K562 (cell line): ENCODE measurements around the gene RPL38. TPM values are rescaled to one million over a fixed set of nuclear protein-coding genes. Genes with fewer than 3 reads are reported as not detected.

ENCODE experiments used
- CXXC5 ChIP-seq: fragments of 250-450 bp; sonication (Bioruptor Pico); IDR thresholded peaks from 2 replicates; pipeline ENCODE4 v1.8.0; 2022; ENCODE audit warnings: inconsistent platforms, mild to moderate bottlenecking, moderate library complexity
- FOXK1 ChIP-seq: sonication (generic); formaldehyde crosslinking; IDR thresholded peaks from 2 replicates; pipeline ENCODE4 v1.8.0; 2022; ENCODE audit warnings: missing genetic modification reagents, mild to moderate bottlenecking, borderline replicate concordance
- HDAC3 ChIP-seq: fragments of 450-650 bp; IDR thresholded peaks from 2 replicates; pipeline ENCODE4 v1.6.1; 2018; ENCODE audit warnings: borderline replicate concordance, mild to moderate bottlenecking, moderate library complexity; ENCODE audit not compliant: partially characterized antibody
- HNRNPH1 ChIP-seq: fragments of 200-400 bp; formaldehyde crosslinking; optimal IDR thresholded peaks from 2 replicates; pipeline ENCODE3; 2017; ENCODE audit warnings: low read depth, mild to moderate bottlenecking, low read length, moderate library complexity
- MCM3 ChIP-seq: fragments of 450-650 bp; IDR thresholded peaks from 2 replicates; pipeline ENCODE4 v1.6.1; 2016
- PHB ChIP-seq: fragments of 250-450 bp; sonication (Bioruptor Pico); IDR thresholded peaks from 2 replicates; pipeline ENCODE4 v1.5.0; 2021
- POLR2AphosphoS5 ChIP-seq: IDR thresholded peaks from 2 replicates; pipeline ENCODE4 v1.6.1; 2011; ENCODE audit warnings: mild to moderate bottlenecking, low read depth, low read length, moderate library complexity; ENCODE audit not compliant: control insufficient read depth, insufficient read depth
- SIX5 ChIP-seq, 2 experiments: IDR thresholded peaks; 2 replicates each; pipeline ENCODE4 v1.6.1; 2011; ENCODE audit warnings: low read length in 2 of 2, borderline replicate concordance in 1 of 2, low read depth in 1 of 2, mild to moderate bottlenecking in 1 of 2, moderate library complexity in 1 of 2; ENCODE audit not compliant: insufficient read depth in 1 of 2
- SMAD2 ChIP-seq: fragments of 150-350 bp; IDR thresholded peaks from 2 replicates; pipeline ENCODE4 v1.6.1; 2014; ENCODE audit warnings: low read depth, mild to moderate bottlenecking, low read length
- SMAD4 ChIP-seq: fragments of 250-450 bp; sonication (Bioruptor Pico); conservative IDR thresholded peaks from 2 replicates; pipeline ENCODE4 v1.8.0; 2021; ENCODE audit warnings: inconsistent platforms, mild to moderate bottlenecking, moderate library complexity
- SP1 ChIP-seq: sonication (generic); formaldehyde crosslinking; IDR thresholded peaks from 2 replicates; pipeline ENCODE4 v1.8.1; 2022; ENCODE audit warnings: mild to moderate bottlenecking, missing genetic modification reagents
- ZBTB33 ChIP-seq: sonication (generic); formaldehyde crosslinking; IDR thresholded peaks from 2 replicates; pipeline ENCODE4 v1.8.1; 2023; ENCODE audit warnings: mild to moderate bottlenecking, missing genetic modification reagents
- ZBTB8A ChIP-seq: fragments of 450-650 bp; IDR thresholded peaks from 2 replicates; pipeline ENCODE4 v1.6.1; 2018; ENCODE audit warnings: mild to moderate bottlenecking, moderate library complexity; ENCODE audit not compliant: partially characterized antibody
- ZFP91 ChIP-seq: sonication (generic); formaldehyde crosslinking; IDR thresholded peaks from 2 replicates; pipeline ENCODE4 v1.8.0; 2022; ENCODE audit warnings: mild to moderate bottlenecking, missing genetic modification reagents
- ZFX ChIP-seq: sonication (generic); formaldehyde crosslinking; IDR thresholded peaks from 2 replicates; pipeline ENCODE4 v1.8.0; 2022; ENCODE audit warnings: mild to moderate bottlenecking, missing genetic modification reagents, moderate library complexity
- ZNF121 ChIP-seq: sonication (generic); formaldehyde crosslinking; conservative IDR thresholded peaks from 2 replicates; pipeline ENCODE4 v1.8.0; 2022; ENCODE audit warnings: missing genetic modification reagents
- ZNF224 ChIP-seq: sonication (generic); formaldehyde crosslinking; IDR thresholded peaks from 2 replicates; pipeline ENCODE4 v1.8.0; 2022; ENCODE audit warnings: mild to moderate bottlenecking, missing genetic modification reagents
- ZNF253 ChIP-seq: fragments of 250-450 bp; sonication (Bioruptor Pico); conservative IDR thresholded peaks from 2 replicates; pipeline ENCODE4 v1.6.1; 2021; ENCODE audit warnings: mild to moderate bottlenecking
- ZNF696 ChIP-seq: fragments of 250-450 bp; sonication (Bioruptor Pico); conservative IDR thresholded peaks from 2 replicates; pipeline ENCODE4 v1.4.0; 2020; ENCODE audit warnings: mild to moderate bottlenecking, moderate library complexity
- ZZZ3 ChIP-seq: fragments of 450-650 bp; IDR thresholded peaks from 2 replicates; pipeline ENCODE4 v1.6.1; 2016; ENCODE audit warnings: antibody characterized with exemption, mild to moderate bottlenecking, moderate library complexity
- polyA plus RNA-seq, 8 experiments: library from polyadenylated mRNA; depleted of rRNA in 4 of 8; stranded (reverse) in 5 of 8; unstranded in 3 of 8; fragments of >200 nt; fragmentation: Nextera tagmentation in 2 of 8; fragmentation: Illumina TruSeq in 1 of 8; extraction: Ambion mirVana in 2 of 8; extraction: Trizol in 1 of 8; gene quantifications; 2 replicates each; pipeline versions ENCODE4 v1.2.1 to v1.2.3, GENCODE V29; 2011 to 2014; ENCODE audit warnings: inconsistent platforms in 1 of 8, missing spikeins in 1 of 8
- total RNA-seq, 7 experiments: library from RNA; depleted of rRNA in 6 of 7; stranded (reverse); fragments of >200 nt in 6 of 7; fragmentation: Illumina TruSeq in 2 of 7; extraction: Trizol in 2 of 7; gene quantifications; 2 replicates each; pipeline versions ENCODE4 v1.2.1 to v1.2.3, GENCODE V29; 2011 to 2021; ENCODE audit warnings: low replicate concordance in 1 of 7
- TF ChIP-seq, protein P1 (sequence below), 2 experiments: fragments of 450-650 bp; conservative IDR thresholded peaks; 2 replicates each; pipeline ENCODE4 v1.6.1; 2017; ENCODE audit warnings: mild to moderate bottlenecking in 2 of 2, moderate library complexity in 2 of 2
- TF ChIP-seq, protein P2 (sequence below), 3 experiments: fragments of 200-800 bp in 1 of 3; sonication (Bioruptor generic) in 1 of 3; sonication (generic) in 1 of 3; formaldehyde crosslinking in 1 of 3; IDR thresholded peaks; 2 replicates each; pipeline versions ENCODE4 v1.6.1 to v1.8.0; 2016 to 2022; ENCODE audit warnings: mild to moderate bottlenecking in 2 of 3, missing compliant biosample characterization in 2 of 3, missing genetic modification characterization in 2 of 3, missing genetic modification reagents in 1 of 3

RPL38 gene
- total and polyA plus RNA-seq, 9 of the 15 experiments (the other 6 are each of a cell fraction or from before 2014, with no cell fraction given), result 1,224 to 3,864 (median 1,939) TPM

DNA sequence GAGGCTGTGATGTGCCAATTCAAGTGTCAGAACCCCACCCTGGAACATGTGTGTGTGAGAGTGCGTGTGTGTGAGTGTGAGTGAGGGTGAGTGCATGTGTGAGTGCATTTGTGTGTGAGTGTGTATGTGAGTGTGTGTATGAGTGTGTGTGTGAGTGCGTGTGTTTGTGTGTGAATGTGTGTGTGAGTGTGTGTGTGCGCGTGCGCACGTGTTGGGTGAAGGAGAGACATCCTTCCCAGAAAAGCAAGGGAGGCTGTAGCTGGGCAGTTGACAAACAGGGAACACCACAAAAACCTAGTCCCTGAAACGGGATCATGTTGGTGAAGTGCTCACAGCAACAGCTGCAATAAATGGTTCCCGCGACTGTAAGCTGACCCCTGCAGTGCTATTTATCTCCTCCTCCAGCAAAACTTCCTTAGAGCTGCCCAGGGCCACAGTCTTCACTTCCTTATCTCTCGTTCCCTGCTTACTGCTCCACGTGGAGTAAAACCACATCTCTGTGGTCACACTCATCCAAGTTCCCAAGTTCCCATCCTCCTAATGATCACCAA is 40.1 kb upstream of the RPL38 start (continued):
- TF ChIP-seq SP1 (no peak), ZNF253 (CRISPR knock-in tag) (no peak), FOXK1 (no peak), ZFP91 (CRISPR knock-in tag) (no peak), SIX5 (IDR thresholded peaks at IDR 0.05; ENCODE audit: borderline replicate concordance in 1 of 2, insufficient read depth in 1 of 2, low read depth in 1 of 2, low read length in 2 of 2) (no peak), MCM3 (no peak), ZNF696 (CRISPR knock-in tag) (no peak), ZNF121 (CRISPR knock-in tag) (no peak), ZBTB8A (no peak), ZZZ3 (no peak), ZNF224 (CRISPR knock-in tag) (no peak), ZBTB33 (CRISPR knock-in tag) (no peak), POLR2AphosphoS5 (0 out of 2 replicates have a peak, but pooled peaks have one; percentile 25), HNRNPH1 (no peak), SMAD4 (0 out of 2 replicates have a peak, but pooled peaks have one; percentile 38), PHB (CRISPR knock-in tag) (no peak), ZFX (CRISPR knock-in tag) (no peak), SMAD2 (no peak), HDAC3 (no peak), CXXC5 (CRISPR knock-in tag) (peak; percentile 42; the same call in 1 of the 2 replicates)
- TF ChIP-seq, protein P1, sequence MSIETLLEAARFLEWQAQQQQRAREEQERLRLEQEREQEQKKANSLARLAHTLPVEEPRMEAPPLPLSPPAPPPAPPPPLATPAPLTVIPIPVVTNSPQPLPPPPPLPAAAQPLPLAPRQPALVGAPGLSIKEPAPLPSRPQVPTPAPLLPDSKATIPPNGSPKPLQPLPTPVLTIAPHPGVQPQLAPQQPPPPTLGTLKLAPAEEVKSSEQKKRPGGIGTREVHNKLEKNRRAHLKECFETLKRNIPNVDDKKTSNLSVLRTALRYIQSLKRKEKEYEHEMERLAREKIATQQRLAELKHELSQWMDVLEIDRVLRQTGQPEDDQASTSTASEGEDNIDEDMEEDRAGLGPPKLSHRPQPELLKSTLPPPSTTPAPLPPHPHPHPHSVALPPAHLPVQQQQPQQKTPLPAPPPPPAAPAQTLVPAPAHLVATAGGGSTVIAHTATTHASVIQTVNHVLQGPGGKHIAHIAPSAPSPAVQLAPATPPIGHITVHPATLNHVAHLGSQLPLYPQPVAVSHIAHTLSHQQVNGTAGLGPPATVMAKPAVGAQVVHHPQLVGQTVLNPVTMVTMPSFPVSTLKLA (conservative IDR thresholded peaks at IDR 0.05), result peak; percentile 85 to 91
- TF ChIP-seq, protein P2, sequence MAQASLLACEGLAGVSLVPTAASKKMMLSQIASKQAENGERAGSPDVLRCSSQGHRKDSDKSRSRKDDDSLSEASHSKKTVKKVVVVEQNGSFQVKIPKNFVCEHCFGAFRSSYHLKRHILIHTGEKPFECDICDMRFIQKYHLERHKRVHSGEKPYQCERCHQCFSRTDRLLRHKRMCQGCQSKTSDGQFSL (CRISPR knock-in tag; IDR thresholded peaks at IDR 0.05), result no peak
- TF ChIP-seq, protein P2 (tag; IDR thresholded peaks at IDR 0.05), result no peak
